ENCODE results near the gene TBC1D2. TPM values are rescaled to one million over a fixed set of nuclear protein-coding genes. Genes with fewer than 3 reads are reported as not detected.
A peak's percentile ranks its signal among the peaks of the same experiment; 100 is the strongest.

Gene TBC1D2
- total and polyA plus RNA-seq, 2 of the 13 experiments (the other 11 are each of a cell fraction or from before 2014, with no cell fraction given): 2.0 to 2.8 TPM

GRCh38 chr9:98175028-98175569 lies 80.3 kb downstream of the TBC1D2 start (continued):
- TF ChIP-seq FLYWCH1 (CRISPR knock-in tag; IDR thresholded peaks at IDR 0.05) (no peak), JUN (CRISPR knock-in tag; IDR thresholded peaks at IDR 0.05) (no peak), E2F1 (CRISPR knock-in tag; IDR thresholded peaks at IDR 0.05) (no peak), ZNF878 (CRISPR knock-in tag; IDR thresholded peaks at IDR 0.05) (no peak), ZNF510 (CRISPR knock-in tag; IDR thresholded peaks at IDR 0.05; ENCODE audit: low read depth) (no peak), ZNF891 (CRISPR knock-in tag; IDR thresholded peaks at IDR 0.05) (0 out of 2 replicates have a peak, but pooled peaks have one; percentile 47), ZNF780A (CRISPR knock-in tag; IDR thresholded peaks at IDR 0.05) (no peak), ZNF850 (CRISPR knock-in tag; conservative IDR thresholded peaks at IDR 0.05) (no peak), PRMT3 (CRISPR knock-in tag; IDR thresholded peaks at IDR 0.05; ENCODE audit: borderline replicate concordance, low read depth) (no peak), ZNF83 (CRISPR knock-in tag; IDR thresholded peaks at IDR 0.05; ENCODE audit: borderline replicate concordance) (no peak), ZNF660 (CRISPR knock-in tag; IDR thresholded peaks at IDR 0.05; ENCODE audit: borderline replicate concordance, low read depth) (no peak), XRCC5 (optimal IDR thresholded peaks at IDR 0.05; ENCODE audit: low read length) (no peak), ATF3 (CRISPR knock-in tag; IDR thresholded peaks at IDR 0.05) (no peak), POLR2AphosphoS2 (IDR thresholded peaks at IDR 0.05; ENCODE audit: low read depth, low read length) (no peak), LRRFIP1 (CRISPR knock-in tag; conservative IDR thresholded peaks at IDR 0.05) (no peak), SOX13 (IDR thresholded peaks at IDR 0.05) (0 out of 2 replicates have a peak, but pooled peaks have one; percentile 40), SOX13 (CRISPR knock-in tag; conservative IDR thresholded peaks at IDR 0.05 in 1 of 2, IDR thresholded peaks at IDR 0.05 in 1 of 2) (peak in 1 of 2 experiments; percentile 76; a peak in 2 of 4 replicates), SP2 (CRISPR knock-in tag; IDR thresholded peaks at IDR 0.05) (no peak), RELA (CRISPR knock-in tag; IDR thresholded peaks at IDR 0.05) (no peak), RCOR2 (CRISPR knock-in tag; IDR thresholded peaks at IDR 0.05) (peak; percentile 57; the same call in 1 of the 2 replicates), ZNF580 (CRISPR knock-in tag; IDR thresholded peaks at IDR 0.05; ENCODE audit: borderline replicate concordance, low read depth) (no peak), ZSCAN20 (CRISPR knock-in tag; IDR thresholded peaks at IDR 0.05; ENCODE audit: borderline replicate concordance) (no peak), ZNF251 (CRISPR knock-in tag; IDR thresholded peaks at IDR 0.05) (no peak), ATRX (CRISPR knock-in tag; IDR thresholded peaks at IDR 0.05; ENCODE audit: borderline replicate concordance) (no peak), PHF21A (CRISPR knock-in tag; IDR thresholded peaks at IDR 0.05) (peak; percentile 84), EP300 (IDR thresholded peaks at IDR 0.05; ENCODE audit: low read depth in 2 of 2, low read length in 2 of 2) (peak in 1 of 2 experiments; percentile 87; a peak in 1 of 4 replicates), EP300 (CRISPR knock-in tag; IDR thresholded peaks at IDR 0.05; ENCODE audit: borderline replicate concordance) (peak; percentile 48; the same call in 1 of the 2 replicates)

Data from HepG2 (cell line).